Keratinocyte (primary cell): ENCODE measurements around the gene KNOP1. TPM values are rescaled to one million over a fixed set of nuclear protein-coding genes. Genes with fewer than 3 reads are reported as not detected.

Experiments used
- DNase-seq: peaks from one replicate; pipeline ENCODE4 v3.0.0-alpha.2; 2011; ENCODE audit warnings: low read depth, missing footprints, low spot score
- FAIRE-seq: peaks from 2 replicates; lab custom pipeline; 2011; peaks lifted over from hg19 to GRCh38; lab: Jason Lieb, UNC
- H2AFZ ChIP-seq: 2 replicates; pipeline ENCODE4 v1.6.0; 2012; ENCODE audit warnings: low read length, control low read depth, inconsistent platforms; ENCODE audit not compliant: control insufficient read depth
- H3K27ac ChIP-seq: 2 replicates; pipeline ENCODE4 v1.5.1; 2011; ENCODE audit warnings: low read length; ENCODE audit not compliant: control insufficient read depth, insufficient read depth
- H3K27me3 ChIP-seq: 3 replicates; pipeline ENCODE4 v1.6.0; 2011; ENCODE audit warnings: low read length; ENCODE audit not compliant: control insufficient read depth, insufficient read depth; ENCODE audit errors: extremely low read depth
- H3K36me3 ChIP-seq, 2 experiments: 2 replicates in 1 of 2; 3 replicates in 1 of 2; pipeline ENCODE4 v1.5.1; 2011; ENCODE audit warnings: low read length in 2 of 2, mild to moderate bottlenecking in 1 of 2; ENCODE audit not compliant: control insufficient read depth in 2 of 2, insufficient read depth in 2 of 2; ENCODE audit errors: extremely low read depth in 1 of 2
- H3K4me1 ChIP-seq: 3 replicates; pipeline ENCODE4 v1.5.1; 2011; ENCODE audit warnings: low read length; ENCODE audit not compliant: control insufficient read depth, insufficient read depth; ENCODE audit errors: extremely low read depth
- H3K4me2 ChIP-seq: 3 replicates; pipeline ENCODE4 v1.6.0; 2011; ENCODE audit warnings: low read depth, low read length; ENCODE audit not compliant: control insufficient read depth, insufficient read depth; ENCODE audit errors: extremely low read depth
- H3K4me3 ChIP-seq, 3 experiments: fragments of 200-600 bp in 1 of 3; sonication (generic) in 1 of 3; 2 replicates in 2 of 3; 3 replicates in 1 of 3; pipeline ENCODE4 v1.5.1; 2011 to 2016; ENCODE audit warnings: low read length in 3 of 3, mild to moderate bottlenecking in 3 of 3, control low read depth in 2 of 3, inconsistent platforms in 1 of 3, low read depth in 1 of 3, mixed read lengths in 1 of 3, mixed run types in 1 of 3, moderate library complexity in 1 of 3; ENCODE audit not compliant: control insufficient read depth in 2 of 3, insufficient read depth in 2 of 3; ENCODE audit errors: extremely low read depth in 1 of 3
- H3K79me2 ChIP-seq: 2 replicates; pipeline ENCODE4 v1.6.0; 2012; ENCODE audit warnings: low read length; ENCODE audit not compliant: control insufficient read depth, insufficient read depth
- H3K9ac ChIP-seq: 3 replicates; pipeline ENCODE4 v1.6.0; 2011; ENCODE audit warnings: low read length; ENCODE audit not compliant: control insufficient read depth, insufficient read depth; ENCODE audit errors: extremely low read depth
- H3K9me1 ChIP-seq: 3 replicates; pipeline ENCODE4 v1.6.0; 2011; ENCODE audit warnings: low read length; ENCODE audit not compliant: control insufficient read depth, insufficient read depth; ENCODE audit errors: extremely low read depth
- H3K9me3 ChIP-seq: 2 replicates; pipeline ENCODE4 v1.5.1; 2012; ENCODE audit warnings: low read depth, low read length; ENCODE audit not compliant: control insufficient read depth
- H4K20me1 ChIP-seq: 3 replicates; pipeline ENCODE4 v1.6.0; 2011; ENCODE audit warnings: low read length; ENCODE audit not compliant: control insufficient read depth, insufficient read depth; ENCODE audit errors: extremely low read depth
- EZH2 ChIP-seq: IDR thresholded peaks from one replicate; pipeline ENCODE4 v1.6.1; 2012; ENCODE audit warnings: inconsistent platforms, mild to moderate bottlenecking, low read length, moderate library complexity
- dilution Hi-C: fragments of 300-500 bp; cut with MboI; formaldehyde crosslinking; loops from one replicate; pipeline ENCODE4 v1.7.0; 2020; ENCODE audit warnings: low sequenced_read_pairs; ENCODE audit not compliant: extremely low pct_ligation_motif_present
- polyA plus RNA-seq, 5 experiments: library from polyadenylated mRNA; depleted of rRNA in 3 of 5; stranded (reverse) in 3 of 5; stranded (forward) in 1 of 5; unstranded in 1 of 5; fragments of >200 nt; gene quantifications; 1 replicate in 1 of 5; 2 replicates in 3 of 5; 3 replicates in 1 of 5; pipeline versions ENCODE4 v1.2.1 to v1.2.3, GENCODE V29; 2011 to 2012; ENCODE audit warnings: missing spikeins in 2 of 5, low read depth in 1 of 5, low replicate concordance in 1 of 5
- TF ChIP-seq, protein P1 (sequence below), 3 experiments: IDR thresholded peaks in 1 of 3; conservative IDR thresholded peaks in 1 of 3; optimal IDR thresholded peaks in 1 of 3; 2 replicates in 2 of 3; 3 replicates in 1 of 3; pipeline versions ENCODE3 to v1.5.1; 2011; ENCODE audit warnings: low read length in 3 of 3, mild to moderate bottlenecking in 3 of 3, moderate library complexity in 2 of 3, control low read depth in 1 of 3, inconsistent platforms in 1 of 3; ENCODE audit not compliant: insufficient read depth in 2 of 3; ENCODE audit errors: extremely low read depth in 1 of 3

Gene KNOP1
- polyA plus RNA-seq, 1 donor (not counting 4 experiments of a cell fraction or from before 2014, with no cell fraction given), result 19.8 TPM

DNA sequence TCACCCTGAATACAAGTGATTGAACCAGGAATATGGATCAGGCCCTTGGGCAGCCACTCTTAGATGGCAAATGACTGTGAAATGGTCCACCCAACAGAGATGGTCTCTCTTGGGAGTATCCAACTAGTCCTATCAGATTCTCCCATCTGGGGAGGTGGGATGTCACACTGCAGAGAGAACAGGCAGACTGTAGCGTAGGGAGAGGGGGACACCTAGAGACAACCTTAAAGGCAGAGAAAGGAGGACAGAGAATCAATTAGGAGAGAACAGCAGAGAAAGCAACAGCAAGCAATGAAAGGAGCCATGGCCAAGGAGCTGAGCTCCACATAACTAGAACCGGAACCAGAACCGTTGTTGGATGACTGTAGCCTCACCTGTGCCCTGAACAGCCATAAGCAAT lies 37.2 kb upstream of the KNOP1 start:
- no peak overlapping the region for H3K9ac ChIP-seq
- H3K79me2 ChIP-seq, result no peaks in the 10 kb centered on the region
- peaks cover 14% of the 10 kb centered on the region for H3K4me1 ChIP-seq
- no peak overlapping the region for H3K27ac ChIP-seq
- dilution Hi-C loops, result no loop called here
- no peaks in the 10 kb centered on the region for H4K20me1 ChIP-seq
- no peak for FAIRE-seq
- no peaks in the 10 kb centered on the region for H3K27me3 ChIP-seq
- TF ChIP-seq, protein P1, sequence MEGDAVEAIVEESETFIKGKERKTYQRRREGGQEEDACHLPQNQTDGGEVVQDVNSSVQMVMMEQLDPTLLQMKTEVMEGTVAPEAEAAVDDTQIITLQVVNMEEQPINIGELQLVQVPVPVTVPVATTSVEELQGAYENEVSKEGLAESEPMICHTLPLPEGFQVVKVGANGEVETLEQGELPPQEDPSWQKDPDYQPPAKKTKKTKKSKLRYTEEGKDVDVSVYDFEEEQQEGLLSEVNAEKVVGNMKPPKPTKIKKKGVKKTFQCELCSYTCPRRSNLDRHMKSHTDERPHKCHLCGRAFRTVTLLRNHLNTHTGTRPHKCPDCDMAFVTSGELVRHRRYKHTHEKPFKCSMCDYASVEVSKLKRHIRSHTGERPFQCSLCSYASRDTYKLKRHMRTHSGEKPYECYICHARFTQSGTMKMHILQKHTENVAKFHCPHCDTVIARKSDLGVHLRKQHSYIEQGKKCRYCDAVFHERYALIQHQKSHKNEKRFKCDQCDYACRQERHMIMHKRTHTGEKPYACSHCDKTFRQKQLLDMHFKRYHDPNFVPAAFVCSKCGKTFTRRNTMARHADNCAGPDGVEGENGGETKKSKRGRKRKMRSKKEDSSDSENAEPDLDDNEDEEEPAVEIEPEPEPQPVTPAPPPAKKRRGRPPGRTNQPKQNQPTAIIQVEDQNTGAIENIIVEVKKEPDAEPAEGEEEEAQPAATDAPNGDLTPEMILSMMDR (optimal IDR thresholded peaks at IDR 0.05 in 1 of 3, IDR thresholded peaks at IDR 0.05 in 1 of 3, conservative IDR thresholded peaks at IDR 0.05 in 1 of 3; ENCODE audit: extremely low read depth in 1 of 3, insufficient read depth in 2 of 3, low read length in 3 of 3), result no peak
- TF ChIP-seq EZH2, result no peak
- no peak overlapping the region for H2AFZ ChIP-seq
- no peak overlapping the region for H3K4me2 ChIP-seq
- H3K36me3 ChIP-seq, result no peaks in the 10 kb centered on the region
- DNase-seq, result no peak
- no peak overlapping the region for H3K4me3 ChIP-seq
- H3K9me3 ChIP-seq, result no peaks in the 10 kb centered on the region
- H3K9me1 ChIP-seq, result no peaks in the 10 kb centered on the region

DNA sequence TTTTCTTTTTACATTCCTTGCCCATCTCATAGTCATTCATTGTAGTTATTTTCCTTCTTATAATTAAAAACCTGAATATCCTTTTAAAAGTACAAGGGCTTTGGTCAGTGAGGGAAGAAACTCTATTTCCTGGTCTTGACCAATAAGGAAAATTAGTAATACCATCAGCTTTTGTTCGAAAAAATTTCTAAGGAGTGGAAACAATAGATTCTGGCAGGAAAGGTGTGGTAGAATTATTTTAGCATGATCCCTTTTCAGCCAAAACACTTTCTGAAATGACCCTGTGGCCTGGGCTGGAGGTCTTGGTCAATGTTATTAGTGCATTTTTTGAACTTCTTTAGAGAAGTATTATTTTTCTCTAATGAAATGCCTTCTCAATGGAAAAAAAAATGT lies 36.6 kb upstream of the KNOP1 start:
- Histone ChIP-seq H3K4me1 (peaks cover 14% of the 10 kb centered on the region), H3K27me3 (no peaks in the 10 kb centered on the region), H3K79me2 (no peaks in the 10 kb centered on the region), H2AFZ (no peak overlapping the region), H3K9me3 (no peaks in the 10 kb centered on the region), H3K9me1 (no peaks in the 10 kb centered on the region), H3K4me2 (no peak overlapping the region), H3K27ac (no peak overlapping the region), H3K4me3 (no peak overlapping the region), H4K20me1 (no peaks in the 10 kb centered on the region), H3K9ac (no peak overlapping the region), H3K36me3 (no peaks in the 10 kb centered on the region)
- FAIRE-seq, result no peak
- no peak for DNase-seq
- no peak for TF ChIP-seq EZH2
- TF ChIP-seq, protein P1 (optimal IDR thresholded peaks at IDR 0.05 in 1 of 3, IDR thresholded peaks at IDR 0.05 in 1 of 3, conservative IDR thresholded peaks at IDR 0.05 in 1 of 3; ENCODE audit: extremely low read depth in 1 of 3, insufficient read depth in 2 of 3, low read length in 3 of 3), result no peak
- dilution Hi-C loops, result no loop called here
